ENCODE data around the gene U2AF2.

The U2AF2 gene

DNA sequence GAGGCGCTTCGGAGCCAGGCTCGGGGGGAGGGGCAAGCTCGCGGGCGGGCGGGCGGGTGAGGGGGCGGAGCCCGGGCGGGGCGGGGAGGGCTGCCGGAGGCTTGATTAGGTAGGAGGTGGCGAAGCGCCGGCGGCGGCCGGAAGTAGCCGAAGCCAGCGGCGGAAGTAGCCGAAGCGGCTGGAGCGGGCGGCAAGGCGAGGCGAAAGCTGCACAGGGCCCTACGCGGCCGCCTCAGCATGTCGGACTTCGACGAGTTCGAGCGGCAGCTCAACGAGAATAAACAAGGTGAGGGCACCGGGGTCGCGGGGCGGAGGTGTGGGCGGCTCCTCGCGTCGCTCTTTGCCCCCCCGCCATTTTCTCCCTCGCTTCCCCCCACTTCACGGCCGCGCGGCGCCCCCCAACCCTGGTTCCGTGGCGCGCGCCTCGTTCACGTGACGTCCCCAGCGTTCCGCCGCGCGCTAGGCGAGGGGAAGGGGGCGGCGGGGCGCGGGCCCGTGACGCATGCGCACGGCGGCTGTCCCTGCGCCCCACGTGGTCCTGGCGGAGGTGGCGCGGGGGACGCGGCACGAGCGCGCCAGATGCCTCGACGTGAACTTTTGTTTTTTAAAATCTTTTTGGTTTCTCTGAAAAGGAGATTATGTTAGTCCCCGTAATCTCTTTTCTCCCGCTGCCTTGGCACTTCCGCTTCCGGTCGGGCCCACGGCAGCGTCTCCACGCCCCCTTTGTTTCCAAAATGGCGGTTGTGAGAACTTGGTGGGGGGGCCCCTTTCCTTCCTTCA is at the start of gene U2AF2:
Gene U2AF2, plus strand, starts transcription at position 168 of the 780 bp plus-strand sequence. Its CDS starts 70 bp downstream, at position 238.
- DNase-seq: peak; percentile 66 to 91

DNA sequence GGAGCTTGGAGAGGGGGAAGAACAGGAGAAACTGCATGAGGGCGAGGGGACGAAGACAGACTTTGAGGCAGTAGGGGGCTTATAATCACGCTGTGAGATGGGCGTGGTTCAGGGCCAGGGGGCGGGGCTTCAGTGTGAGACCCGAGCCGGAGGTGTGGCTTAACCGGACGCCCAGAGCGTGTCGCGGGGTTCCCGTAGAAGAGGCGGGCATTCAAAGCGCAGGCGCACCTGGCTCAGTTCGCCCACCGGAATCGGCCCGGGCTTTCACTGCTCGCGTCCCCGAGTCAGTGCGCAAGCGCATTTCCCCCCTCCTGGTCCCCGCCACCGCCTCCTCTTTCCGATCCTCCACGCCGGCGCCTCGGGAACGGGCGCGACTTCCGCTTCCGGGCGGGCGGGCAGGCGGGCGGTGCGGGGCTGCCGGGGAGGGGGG is 49.6 kb upstream of the U2AF2 start:
- peak; percentile 97 for DNase-seq

DNA sequence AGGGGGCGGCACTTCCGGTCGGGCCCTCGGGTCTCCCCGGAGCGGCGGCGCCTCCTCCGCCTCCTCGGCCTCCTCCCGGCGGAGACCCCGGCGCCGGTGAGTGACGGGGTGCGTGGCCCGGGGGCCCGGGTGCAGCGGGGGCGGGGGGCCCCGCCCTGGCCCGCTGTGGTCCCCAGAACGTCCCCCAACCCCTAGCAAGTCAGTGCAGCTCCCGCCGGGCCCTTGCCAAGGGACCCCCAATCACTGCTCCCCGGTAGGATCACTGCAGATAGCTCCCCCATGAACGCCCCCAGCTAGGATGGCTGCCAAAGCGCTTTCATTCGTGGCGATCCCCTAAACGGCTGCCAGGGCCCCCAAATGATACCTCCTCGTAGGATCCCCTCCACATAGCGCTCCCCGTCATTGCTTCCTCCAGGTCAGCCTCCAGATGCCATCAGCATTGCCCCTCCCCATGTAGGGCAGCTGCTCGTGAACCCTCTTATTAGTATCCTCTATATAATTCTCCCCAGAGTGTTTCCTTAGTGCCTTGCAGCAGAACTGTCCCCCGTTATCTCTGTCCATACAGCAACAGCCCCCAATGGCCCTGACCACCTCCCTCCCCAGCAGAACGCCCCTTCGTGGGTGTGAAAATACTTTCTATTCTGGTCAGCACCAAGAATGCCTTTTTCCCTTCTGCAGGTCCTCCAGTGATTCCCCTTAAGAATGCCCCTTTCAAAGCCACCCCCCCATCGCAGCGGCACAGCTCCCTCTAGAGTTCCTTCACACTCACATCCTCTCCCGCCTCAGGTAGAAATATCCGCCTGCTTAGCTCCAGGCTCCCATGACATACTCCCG is 49.0 kb upstream of the U2AF2 start, which contains the start of gene ZNF865:
Gene ZNF865, plus strand, starts transcription at position 11 of the 834 bp plus-strand sequence. CDS start 7,972 bp downstream, outside the sequence.
- peak; percentile 27 to 47 for DNase-seq

DNA sequence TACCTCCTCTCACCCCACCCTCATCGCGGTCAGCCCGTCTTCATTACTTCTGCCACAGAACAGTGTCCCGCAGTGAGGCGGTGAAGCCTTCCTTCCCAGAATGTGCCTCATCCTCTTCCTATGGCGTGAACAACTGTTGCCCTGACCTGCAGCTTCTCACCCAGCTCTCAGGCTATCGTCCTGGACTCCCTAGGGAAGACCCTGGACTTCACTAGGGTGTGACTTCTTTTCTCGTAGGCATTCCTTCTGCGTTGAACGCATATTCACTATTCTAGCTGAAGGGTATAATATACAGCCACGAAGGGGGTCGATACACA is 48.4 kb upstream of the U2AF2 start:
- DNase-seq: no peak

DNA sequence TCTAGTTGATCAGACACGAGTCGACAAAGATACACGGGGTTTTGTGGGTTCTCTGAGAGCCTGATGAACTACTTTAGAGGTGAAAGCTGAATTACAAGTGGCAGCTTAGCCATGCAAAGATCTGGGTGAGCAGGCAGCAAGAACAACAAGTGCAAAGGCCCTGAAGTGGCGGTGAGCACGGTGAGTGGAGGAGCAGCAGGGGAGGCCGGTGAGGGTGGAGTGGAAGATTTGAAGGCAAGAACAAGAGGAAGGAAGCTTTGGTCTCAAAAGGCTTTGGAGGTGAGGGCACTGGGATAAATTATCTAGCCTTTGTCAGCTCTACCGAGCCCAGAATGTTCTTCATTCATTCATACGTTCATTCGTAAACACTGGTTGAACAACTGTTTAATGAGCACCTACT is 48.0 kb upstream of the U2AF2 start:
- no peak for DNase-seq

DNA sequence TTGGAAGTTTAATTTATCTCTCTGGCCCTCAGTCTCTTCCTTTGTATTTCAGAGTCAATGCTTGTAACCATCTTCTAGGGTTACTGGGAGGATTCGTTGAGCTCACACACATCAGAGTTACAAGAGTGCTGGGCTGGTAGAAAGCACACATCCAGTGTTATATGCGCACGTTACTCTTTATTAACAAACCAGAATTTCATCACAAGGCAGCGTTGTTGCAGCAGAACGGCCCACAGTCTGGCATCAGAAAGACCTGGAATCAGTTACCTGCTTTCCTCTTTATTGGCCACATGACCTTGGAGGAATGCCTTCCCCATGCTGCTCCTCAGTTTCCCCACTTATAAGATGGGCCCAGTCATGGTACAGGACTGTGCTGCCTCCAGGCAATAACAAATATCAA is 45.5 kb upstream of the U2AF2 start:
- DNase-seq: no peak

DNA sequence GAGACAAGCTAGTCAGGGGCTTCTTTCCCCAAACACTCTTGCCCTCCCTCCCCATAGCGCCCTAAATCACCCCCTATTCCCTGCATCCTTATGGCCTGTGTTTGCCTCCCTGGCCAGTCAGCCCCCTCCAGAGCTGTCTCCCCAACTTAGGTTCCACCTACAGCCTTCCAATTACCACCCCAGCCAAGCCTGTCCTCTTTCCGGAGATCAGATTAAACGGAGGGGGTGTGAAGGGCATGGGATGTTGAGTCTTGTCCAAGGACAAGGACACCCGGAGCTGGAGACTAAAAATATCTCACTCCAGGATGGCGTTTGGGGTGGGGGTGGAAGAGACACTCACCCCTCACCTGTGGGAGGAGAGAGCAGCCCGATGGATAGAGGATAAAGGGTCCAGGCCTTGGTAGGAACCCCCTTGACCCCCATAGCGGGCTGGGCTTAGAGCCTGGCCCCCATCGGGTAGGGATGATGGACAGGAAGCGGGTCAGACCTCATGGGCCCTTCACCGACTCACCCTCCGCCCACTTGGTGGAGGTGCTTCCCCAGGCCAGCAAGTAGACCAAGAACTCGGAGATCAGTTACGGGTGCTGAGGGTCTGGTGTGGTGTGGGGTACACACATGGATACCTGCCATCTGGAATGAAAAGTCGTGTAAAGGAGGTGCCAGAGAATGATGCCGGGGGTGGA is 43.4 kb upstream of the U2AF2 start:
- DNase-seq: no peak

DNA sequence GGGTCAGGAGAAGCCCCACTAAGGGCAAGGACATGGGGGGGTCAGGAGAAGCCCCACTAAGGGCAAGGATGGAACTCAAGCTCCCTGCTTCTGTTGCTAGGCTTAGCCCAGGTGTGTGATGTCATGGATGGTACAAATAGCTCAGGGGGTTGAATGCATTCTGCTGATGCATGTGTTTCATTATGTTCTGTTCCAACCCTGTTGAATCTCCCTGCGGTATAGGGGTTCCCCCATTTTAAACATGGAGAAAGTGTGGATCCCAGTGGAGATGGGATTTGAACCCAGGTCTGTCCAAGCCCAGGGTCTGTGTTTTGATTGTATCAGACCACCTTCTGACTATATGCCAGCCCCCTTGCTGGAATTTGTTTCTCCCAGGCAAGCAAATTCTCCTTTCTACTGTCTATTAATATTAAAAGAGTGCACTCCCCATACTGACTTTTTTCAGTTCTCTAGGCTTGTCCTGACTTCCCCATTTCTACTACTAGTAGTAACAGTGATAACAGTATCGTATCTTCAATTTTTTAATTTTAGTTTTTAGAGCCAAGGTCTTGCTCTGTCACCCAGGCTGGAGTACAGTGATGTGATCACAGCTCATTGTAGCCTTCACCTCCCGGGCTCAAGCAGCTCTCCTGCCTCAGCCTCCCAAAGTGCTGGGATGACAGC is 42.7 kb upstream of the U2AF2 start:
- DNase-seq: no peak

DNA sequence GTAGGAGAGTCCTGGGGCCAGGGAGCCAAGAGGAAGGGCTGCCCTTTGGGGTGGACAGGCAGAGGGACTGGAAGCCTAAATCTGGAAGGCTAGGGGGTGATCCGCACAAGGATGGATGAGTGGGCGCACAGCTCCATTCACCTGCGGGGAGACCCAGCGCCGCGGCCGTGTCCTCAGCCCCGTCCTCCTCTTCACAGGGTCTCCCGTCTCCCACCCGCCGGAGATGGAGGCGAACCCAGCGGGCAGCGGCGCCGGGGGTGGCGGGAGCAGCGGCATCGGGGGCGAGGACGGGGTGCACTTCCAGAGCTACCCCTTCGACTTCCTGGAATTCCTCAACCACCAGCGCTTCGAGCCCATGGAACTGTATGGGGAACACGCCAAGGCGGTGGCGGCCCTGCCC is 41.4 kb upstream of the U2AF2 start:
- no peak for DNase-seq

DNA sequence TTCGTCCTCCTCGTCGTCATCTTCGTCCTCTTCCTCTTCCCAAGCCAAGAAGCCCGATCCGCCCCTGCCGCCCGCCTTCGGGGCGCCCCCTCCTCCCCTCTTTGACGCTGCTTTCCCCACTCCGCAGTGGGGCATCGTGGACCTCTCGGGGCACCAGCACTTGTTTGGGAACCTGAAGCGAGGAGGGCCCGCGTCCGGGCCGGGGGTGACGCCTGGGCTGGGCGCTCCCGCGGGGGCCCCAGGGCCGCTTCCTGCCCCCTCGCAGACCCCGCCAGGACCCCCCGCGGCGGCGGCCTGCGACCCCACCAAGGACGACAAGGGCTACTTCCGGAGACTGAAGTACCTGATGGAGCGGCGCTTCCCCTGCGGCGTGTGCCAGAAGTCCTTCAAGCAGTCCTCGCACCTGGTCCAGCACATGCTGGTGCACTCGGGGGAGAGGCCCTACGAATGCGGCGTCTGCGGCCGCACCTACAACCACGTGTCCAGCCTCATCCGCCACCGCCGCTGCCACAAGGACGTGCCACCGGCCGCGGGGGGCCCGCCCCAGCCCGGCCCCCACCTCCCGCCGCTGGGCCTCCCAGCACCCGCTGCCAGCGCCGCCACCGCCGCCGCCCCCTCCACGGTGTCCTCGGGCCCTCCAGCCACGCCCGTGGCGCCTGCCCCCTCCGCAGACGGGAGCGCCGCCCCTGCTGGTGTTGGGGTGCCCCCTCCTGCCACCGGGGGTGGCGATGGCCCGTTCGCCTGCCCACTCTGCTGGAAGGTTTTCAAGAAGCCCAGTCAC is 40.7 kb upstream of the U2AF2 start:
- no peak for DNase-seq

DNA sequence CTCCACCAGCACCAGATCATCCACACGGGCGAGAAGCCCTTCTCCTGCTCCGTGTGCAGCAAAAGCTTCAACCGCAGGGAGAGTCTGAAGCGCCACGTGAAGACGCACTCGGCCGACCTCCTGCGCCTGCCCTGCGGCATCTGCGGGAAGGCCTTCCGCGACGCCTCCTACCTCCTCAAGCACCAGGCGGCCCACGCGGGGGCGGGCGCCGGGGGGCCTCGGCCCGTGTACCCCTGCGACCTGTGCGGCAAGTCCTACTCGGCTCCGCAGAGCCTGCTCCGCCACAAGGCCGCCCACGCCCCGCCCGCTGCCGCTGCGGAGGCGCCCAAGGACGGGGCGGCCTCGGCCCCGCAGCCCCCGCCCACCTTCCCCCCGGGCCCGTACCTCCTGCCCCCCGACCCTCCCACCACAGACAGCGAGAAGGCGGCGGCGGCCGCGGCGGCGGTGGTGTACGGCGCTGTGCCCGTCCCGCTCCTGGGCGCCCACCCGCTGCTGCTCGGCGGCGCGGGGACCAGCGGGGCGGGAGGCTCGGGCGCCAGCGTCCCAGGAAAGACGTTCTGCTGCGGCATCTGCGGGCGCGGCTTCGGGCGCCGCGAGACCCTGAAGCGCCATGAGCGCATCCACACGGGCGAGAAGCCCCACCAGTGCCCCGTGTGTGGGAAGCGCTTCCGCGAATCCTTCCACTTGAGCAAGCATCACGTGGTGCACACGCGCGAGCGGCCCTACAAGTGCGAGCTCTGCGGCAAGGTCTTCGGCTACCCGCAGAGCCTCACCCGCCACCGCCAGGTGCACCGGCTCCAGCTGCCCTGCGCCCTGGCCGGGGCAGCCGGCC is 39.9 kb upstream of the U2AF2 start:
- no peak for DNase-seq

DNA sequence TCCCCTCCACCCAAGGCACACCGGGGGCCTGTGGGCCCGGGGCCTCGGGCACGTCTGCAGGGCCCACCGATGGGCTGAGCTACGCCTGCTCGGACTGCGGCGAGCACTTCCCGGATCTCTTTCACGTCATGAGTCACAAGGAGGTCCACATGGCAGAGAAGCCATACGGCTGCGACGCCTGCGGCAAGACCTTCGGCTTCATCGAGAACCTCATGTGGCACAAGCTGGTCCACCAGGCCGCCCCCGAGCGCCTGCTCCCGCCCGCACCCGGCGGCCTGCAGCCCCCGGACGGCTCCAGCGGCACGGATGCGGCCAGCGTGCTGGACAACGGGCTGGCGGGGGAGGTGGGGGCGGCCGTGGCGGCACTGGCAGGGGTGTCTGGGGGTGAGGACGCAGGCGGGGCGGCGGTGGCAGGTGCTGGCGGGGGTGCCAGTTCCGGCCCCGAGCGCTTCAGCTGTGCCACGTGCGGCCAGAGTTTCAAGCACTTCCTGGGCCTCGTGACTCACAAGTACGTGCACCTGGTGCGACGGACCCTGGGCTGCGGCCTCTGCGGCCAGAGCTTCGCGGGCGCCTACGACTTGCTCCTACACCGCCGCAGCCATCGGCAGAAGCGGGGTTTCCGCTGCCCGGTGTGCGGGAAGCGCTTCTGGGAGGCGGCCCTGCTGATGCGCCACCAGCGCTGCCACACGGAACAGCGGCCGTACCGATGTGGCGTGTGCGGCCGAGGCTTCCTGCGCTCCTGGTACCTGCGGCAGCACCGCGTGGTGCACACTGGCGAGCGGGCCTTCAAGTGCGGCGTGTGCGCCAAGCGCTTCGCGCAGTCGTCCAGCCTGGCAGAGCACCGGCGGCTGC is 39.1 kb upstream of the U2AF2 start:
- DNase-seq: no peak

DNA sequence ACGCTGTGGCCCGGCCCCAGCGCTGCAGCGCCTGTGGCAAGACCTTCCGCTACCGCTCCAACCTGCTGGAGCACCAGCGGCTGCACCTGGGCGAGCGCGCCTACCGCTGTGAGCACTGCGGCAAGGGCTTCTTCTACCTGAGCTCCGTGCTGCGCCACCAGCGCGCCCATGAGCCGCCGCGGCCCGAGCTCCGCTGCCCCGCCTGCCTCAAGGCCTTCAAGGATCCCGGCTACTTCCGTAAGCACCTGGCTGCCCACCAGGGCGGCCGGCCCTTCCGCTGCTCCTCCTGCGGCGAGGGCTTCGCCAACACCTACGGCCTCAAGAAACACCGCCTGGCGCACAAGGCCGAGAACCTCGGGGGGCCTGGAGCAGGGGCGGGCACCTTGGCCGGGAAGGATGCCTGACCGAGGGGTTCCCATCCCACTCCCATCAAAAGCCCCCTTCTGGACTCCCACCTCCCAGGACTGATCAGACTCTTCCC is 38.4 kb upstream of the U2AF2 start:
- no peak for DNase-seq

DNA sequence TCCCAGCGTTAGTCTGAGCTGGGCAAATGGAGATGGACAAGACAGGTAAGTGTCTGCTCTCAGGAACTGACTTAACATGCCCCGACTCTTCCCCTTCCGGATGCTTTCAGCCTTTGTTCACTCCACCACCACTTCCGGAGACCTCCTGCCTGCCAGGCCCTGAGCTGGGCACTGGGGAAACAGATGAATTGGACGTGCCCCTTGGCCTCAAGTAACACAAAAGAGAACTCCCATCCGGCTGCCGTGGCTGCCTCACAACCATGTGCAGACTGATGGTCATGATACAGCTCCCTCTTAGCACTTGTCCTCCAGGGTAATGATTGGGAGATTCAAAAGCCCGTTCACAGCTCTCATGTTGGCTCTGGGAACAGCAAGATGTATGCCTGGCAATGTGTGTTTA is 37.4 kb upstream of the U2AF2 start:
- no peak for DNase-seq

DNA sequence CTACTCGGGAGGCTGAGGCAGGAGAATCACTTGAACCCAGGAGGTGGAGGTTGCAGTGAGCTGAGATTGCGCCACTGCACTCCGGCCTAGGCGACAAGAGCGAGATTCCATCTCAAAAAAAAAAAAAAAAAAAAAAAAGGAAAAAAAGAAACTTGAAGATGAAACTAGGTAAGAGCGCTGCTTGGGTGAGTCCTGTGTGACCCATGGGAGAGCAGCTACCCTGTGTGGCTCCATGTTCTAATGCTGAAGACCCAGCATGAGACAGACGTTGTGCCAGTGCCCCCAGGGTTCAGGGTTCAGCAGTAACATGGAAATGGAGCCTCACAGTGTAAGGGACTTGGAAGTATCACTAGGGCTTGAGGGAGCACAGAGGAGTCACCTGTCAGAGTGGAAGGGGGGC is 36.4 kb upstream of the U2AF2 start:
- DNase-seq: no peak

DNA sequence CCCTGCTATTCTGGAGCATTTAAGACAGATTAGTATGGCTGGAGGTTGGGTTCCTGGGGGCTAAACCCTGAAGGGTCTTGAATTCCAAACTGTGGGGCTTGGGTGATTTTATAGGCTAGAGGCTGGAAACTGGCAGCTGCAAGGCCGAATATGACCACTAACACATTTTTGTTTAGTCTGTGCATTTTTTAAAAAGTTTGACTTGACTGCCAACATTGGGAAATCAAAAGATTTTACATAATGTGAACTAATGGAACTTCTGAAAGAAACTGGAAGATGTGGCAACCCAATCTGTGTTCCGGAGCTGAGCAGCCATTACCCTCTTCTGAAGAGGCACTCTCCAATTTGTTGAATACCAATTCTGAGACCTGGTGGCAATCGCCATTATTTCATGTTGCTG is 35.5 kb upstream of the U2AF2 start:
- no peak for DNase-seq

DNA sequence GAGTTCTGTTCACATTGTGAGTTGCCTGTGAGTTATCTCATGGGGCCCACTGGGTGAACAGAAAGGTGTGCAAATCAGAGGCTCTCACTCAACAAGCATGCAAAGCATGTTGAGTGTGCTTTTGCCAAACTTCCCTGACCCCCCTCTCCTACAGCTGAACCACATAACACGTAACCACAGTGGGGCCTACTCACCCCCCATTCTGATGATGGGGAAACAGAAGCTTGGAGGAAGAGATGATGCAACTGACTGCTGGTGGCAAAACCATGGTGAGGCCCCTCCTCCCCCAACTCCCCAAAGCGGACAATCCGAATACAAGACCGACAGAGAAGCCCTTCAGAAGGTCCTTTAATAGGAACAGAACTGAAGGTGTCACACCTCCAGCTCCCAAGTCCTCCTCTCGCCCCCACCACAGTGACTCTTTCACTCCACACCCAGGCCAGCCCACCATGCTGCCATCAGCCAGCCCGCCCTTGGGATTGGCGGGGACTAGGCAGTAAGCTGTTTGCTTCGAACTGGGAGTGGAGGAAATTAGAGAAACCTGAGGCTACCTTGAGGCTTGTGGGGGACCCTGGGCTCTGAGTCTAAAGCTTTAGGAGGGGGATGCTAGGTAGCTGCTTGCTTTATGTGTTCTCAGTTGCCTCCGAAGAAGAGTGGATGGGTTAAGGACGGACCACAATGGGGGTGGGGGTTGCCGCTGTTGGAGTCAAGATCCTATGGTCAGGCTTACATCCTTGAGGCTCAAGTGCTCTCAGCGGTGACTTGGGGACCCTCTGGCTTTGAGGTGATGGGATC is 34.2 kb upstream of the U2AF2 start:
- DNase-seq: no peak

DNA sequence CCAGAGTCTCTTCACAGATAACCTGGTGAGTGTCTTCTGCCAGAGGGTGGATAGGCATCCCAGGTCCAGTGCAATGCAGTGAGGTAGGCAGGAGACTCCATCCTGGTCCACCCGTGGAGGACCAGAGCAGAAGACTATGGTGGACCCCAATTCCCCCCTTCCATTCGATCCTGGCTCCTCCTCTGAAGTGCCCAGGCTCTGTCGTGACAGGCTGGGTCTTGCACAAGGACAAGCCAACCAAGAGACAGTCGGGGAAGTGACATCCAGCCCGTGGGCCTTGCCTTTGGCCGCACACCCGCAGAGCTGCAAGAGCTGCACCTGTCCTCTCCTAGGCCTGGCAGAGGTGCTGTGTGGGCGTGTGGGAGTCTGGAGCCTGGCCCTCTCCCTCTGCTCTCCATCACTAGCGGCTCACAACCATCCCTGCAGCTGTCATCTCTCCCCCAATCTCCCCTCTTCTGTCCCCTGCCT is 33.6 kb upstream of the U2AF2 start:
- no peak for DNase-seq

DNA sequence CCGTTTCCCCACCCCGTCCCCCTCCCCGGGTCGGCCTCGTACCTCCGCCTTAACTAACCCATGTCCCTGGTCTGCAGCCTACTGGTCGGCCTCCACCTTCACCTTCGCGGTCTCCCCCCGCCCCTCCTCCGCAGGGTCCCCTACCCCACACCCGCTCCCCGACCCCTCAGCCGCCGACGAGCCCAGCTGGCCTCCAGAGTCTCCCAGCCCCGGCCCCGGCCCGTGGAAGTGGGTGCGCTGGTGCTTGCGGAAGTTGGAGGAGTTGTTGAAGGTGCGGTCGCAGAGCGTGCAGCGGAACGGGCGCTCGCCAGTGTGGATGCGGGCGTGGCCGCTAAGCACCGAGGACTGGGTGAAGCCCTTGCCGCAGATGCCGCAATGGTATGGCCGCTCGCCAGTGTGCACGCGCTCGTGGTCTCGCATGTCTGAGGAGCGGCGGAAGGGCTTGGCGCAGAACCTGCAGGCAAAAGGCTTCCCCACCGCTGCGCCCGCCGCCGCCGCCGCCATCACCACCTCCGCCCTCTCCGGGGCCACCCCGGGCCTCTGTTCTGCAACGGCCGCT is 33.1 kb upstream of the U2AF2 start:
- DNase-seq: no peak

All from NCI-H187 (cell line).